Measurements from ENCODE around the gene PLN.

DNA sequence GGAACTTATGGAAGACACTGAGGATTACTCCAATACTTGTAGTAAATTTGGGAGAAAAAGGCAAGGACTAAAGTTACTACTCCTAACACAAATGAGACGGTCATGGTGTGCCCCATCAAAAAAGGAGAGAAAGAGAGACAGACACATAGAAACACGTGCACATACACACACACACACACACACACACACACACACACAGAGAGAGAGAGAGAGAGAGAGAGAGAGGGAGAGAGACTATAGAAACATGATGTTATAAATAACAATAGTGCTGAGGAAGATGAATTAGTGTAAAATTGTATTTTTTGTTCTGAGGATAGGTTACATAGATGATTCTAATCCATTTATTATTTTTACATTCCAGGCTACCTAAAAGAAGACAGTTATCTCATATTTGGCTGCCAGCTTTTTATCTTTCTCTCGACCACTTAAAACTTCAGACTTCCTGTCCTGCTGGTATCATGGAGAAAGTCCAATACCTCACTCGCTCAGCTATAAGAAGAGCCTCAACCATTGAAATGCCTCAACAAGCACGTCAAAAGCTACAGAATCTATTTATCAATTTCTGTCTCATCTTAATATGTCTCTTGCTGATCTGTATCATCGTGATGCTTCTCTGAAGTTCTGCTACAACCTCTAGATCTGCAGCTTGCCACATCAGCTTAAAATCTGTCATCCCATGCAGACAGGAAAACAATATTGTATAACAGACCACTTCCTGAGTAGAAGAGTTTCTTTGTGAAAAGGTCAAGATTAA lies 10.5 kb downstream of the PLN start:
- TF ChIP-seq MYNN (tag by site-specific recombination; IDR thresholded peaks at IDR 0.05; ENCODE audit: borderline replicate concordance), result no peak
- no peak for TF ChIP-seq ZBTB21 (tag by site-specific recombination; IDR thresholded peaks at IDR 0.05)
- no peak for TF ChIP-seq ZNF660 (tag by site-specific recombination; IDR thresholded peaks at IDR 0.05)
- no peak for TF ChIP-seq ZNF274 (IDR thresholded peaks at IDR 0.05; ENCODE audit: low read length)
- no peak for TF ChIP-seq ZNF274 (tag by site-specific recombination; IDR thresholded peaks at IDR 0.05; ENCODE audit: borderline replicate concordance)
